ENCODE measurements around the gene CDK14.

GRCh38 chr7:90675982-90676381 is 79.9 kb downstream of the CDK14 start:
- TF ChIP-seq POLR2AphosphoS5 (IDR thresholded peaks at IDR 0.05; ENCODE audit: borderline replicate concordance, low read depth, low read length) (no peak), EZH2 (IDR thresholded peaks at IDR 0.05) (no peak)

Measured in SK-N-MC (cell line).